Right lobe of liver (tissue), 6 donors: ENCODE results near the gene DOP1A. TPM values are rescaled to one million over a fixed set of nuclear protein-coding genes. Genes with fewer than 3 reads are reported as not detected.

Experiments
- ATAC-seq, 4 donors: fragments of 200-7000 bp; cut with Tn5 transposase; one replicate each; pipeline ENCODE4 v1.9.1; 2020; ENCODE audit warnings: mild to moderate bottlenecking in 4 of 4, moderate library complexity in 4 of 4
- DNase-seq, 3 donors: peaks; one replicate each; pipeline ENCODE4 v3.0.0-alpha.2; 2020
- H3K27ac ChIP-seq, 3 donors: fragments of 200-600 bp; one replicate each; pipeline ENCODE4 v1.8.0; 2022
- H3K27me3 ChIP-seq, 2 donors: fragments of 200-600 bp; one replicate each; pipeline ENCODE4 v1.8.0; 2022
- H3K36me3 ChIP-seq, 4 donors: fragments of 200-600 bp; sonication (generic) in 1 of 4; one replicate each; pipeline versions ENCODE4 v1.5.1 to v1.8.0; 2017 to 2022; ENCODE audit warnings: control low read depth in 1 of 4
- H3K4me1 ChIP-seq, 4 donors: fragments of 200-600 bp; sonication (generic) in 1 of 4; one replicate each; pipeline versions ENCODE4 v1.5.1 to v1.8.0; 2017 to 2022; ENCODE audit warnings: control low read depth in 1 of 4
- H3K4me3 ChIP-seq, 3 donors: fragments of 200-600 bp; one replicate each; pipeline ENCODE4 v1.8.0; 2022
- H3K9me3 ChIP-seq, 4 donors: fragments of 200-600 bp; sonication (generic) in 1 of 4; one replicate each; pipeline versions ENCODE4 v1.5.1 to v1.8.0; 2017 to 2022; ENCODE audit warnings: control low read depth in 1 of 4
- POLR2A ChIP-seq: fragments of 450-650 bp; IDR thresholded peaks from one replicate; pipeline ENCODE4 v1.6.1; 2017; ENCODE audit warnings: antibody characterized with exemption, mild to moderate bottlenecking
- WGBS: methylation state at CpG from one replicate; pipeline ENCODE4 v1.1.6; 2018; ENCODE audit warnings: low coverage, low lambda C conversion rate; ENCODE audit not compliant: insufficient coverage; ENCODE audit errors: missing lambda C conversion rate; 5-methylcytosine and 5-hydroxymethylcytosine counted together
- intact Hi-C, 2 donors: fragments of 100-400 bp; cut with DNase I; formaldehyde crosslinking; loops; one replicate each; pipeline versions ENCODE4 v1.11.2 to v1.14.1; 2022
- total RNA-seq, 6 experiments: library from RNA; depleted of rRNA in 2 of 6; stranded (reverse); fragments of >200 nt in 2 of 6; fragmentation: NEBNext Ultra II Directional in 3 of 6; extraction: Animal tissue kit (Norgen Biotek cat#: 25700) in 3 of 6; gene quantifications; one replicate each; pipeline versions ENCODE4 v1.1.0 to v1.2.4, GENCODE V29; 2016 to 2023
- TF ChIP-seq, protein P1 (sequence below), 4 donors: fragments of 200-600 bp in 3 of 4; fragments of 450-650 bp in 1 of 4; IDR thresholded peaks; one replicate each; pipeline versions ENCODE4 v1.5.1 to v1.8.0; 2016 to 2022; ENCODE audit warnings: antibody characterized with exemption in 4 of 4, mild to moderate bottlenecking in 2 of 4
- donor health status: DM: no; HTN: yes; CAD: no.
- donor health status: DM: no; HTN: no; CAD: no.
- donor health status: DM: no; HTN: no; CAD: no.
- donor health status: DM: no; HTN: yes; CAD: no.
- donor health status: DM: no; HTN: yes; CAD: no.

The DOP1A gene
- total RNA-seq, 6 experiments from 2014 or later, result 8.9 to 15.1 (median 9.5) TPM

GRCh38 chr6:83038246-83038645, 29.2 kb upstream of the DOP1A start:
- Histone ChIP-seq H3K27ac (no peak overlapping the region), H3K4me1 (no peaks in the 10 kb centered on the region), H3K27me3 (no peaks in the 10 kb centered on the region), H3K4me3 (no peak overlapping the region), H3K9me3 (no peaks in the 10 kb centered on the region), H3K36me3 (no peaks in the 10 kb centered on the region)
- intact Hi-C loops, result no loop called here
- TF ChIP-seq, protein P1, sequence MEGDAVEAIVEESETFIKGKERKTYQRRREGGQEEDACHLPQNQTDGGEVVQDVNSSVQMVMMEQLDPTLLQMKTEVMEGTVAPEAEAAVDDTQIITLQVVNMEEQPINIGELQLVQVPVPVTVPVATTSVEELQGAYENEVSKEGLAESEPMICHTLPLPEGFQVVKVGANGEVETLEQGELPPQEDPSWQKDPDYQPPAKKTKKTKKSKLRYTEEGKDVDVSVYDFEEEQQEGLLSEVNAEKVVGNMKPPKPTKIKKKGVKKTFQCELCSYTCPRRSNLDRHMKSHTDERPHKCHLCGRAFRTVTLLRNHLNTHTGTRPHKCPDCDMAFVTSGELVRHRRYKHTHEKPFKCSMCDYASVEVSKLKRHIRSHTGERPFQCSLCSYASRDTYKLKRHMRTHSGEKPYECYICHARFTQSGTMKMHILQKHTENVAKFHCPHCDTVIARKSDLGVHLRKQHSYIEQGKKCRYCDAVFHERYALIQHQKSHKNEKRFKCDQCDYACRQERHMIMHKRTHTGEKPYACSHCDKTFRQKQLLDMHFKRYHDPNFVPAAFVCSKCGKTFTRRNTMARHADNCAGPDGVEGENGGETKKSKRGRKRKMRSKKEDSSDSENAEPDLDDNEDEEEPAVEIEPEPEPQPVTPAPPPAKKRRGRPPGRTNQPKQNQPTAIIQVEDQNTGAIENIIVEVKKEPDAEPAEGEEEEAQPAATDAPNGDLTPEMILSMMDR (IDR thresholded peaks at IDR 0.05), result no peak
- no peak for TF ChIP-seq POLR2A
- ATAC-seq (no peak), DNase-seq (no peak)
- 93% methylated on average over 2 of the region's 2 CpGs for WGBS

DNA sequence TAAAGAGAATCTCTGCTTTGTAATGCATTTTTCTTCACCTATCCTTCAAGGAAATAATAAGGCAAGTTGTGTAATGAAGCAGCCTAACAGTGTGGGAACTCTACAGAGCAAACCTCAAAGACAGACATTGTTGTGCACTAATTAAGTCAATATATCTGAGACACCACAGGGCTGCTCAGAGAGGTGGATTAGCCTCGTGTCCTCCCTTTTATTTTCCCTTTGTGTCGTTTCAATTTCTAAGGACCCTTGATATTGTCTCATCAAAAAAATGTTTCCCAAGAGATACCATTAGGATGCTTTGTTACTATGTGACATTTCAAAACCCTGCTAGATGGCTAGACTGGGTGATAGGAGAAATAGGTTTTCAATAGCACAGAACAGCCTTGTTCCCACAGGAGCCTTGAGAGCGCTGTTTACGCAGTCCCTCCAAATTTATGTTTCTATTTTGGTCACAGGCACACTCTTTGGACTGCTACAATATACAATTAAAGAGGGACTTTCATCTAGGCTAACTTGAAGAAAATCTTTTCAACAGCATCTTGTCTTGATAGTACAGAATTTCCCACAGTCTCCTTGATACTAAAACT, 24.9 kb upstream of the DOP1A start:
- TF ChIP-seq, protein P1 (IDR thresholded peaks at IDR 0.05), result no peak
- no peak for TF ChIP-seq POLR2A
- no peak for DNase-seq
- WGBS, result 68% methylated on average over 4 of the region's 4 CpGs
- Histone ChIP-seq H3K36me3 (no peaks in the 10 kb centered on the region), H3K27me3 (no peaks in the 10 kb centered on the region), H3K27ac (no peak overlapping the region), H3K4me1 (no peaks in the 10 kb centered on the region), H3K9me3 (no peaks in the 10 kb centered on the region), H3K4me3 (no peak overlapping the region)
- intact Hi-C loops, result no loop called here
- ATAC-seq, result no peak

DNA sequence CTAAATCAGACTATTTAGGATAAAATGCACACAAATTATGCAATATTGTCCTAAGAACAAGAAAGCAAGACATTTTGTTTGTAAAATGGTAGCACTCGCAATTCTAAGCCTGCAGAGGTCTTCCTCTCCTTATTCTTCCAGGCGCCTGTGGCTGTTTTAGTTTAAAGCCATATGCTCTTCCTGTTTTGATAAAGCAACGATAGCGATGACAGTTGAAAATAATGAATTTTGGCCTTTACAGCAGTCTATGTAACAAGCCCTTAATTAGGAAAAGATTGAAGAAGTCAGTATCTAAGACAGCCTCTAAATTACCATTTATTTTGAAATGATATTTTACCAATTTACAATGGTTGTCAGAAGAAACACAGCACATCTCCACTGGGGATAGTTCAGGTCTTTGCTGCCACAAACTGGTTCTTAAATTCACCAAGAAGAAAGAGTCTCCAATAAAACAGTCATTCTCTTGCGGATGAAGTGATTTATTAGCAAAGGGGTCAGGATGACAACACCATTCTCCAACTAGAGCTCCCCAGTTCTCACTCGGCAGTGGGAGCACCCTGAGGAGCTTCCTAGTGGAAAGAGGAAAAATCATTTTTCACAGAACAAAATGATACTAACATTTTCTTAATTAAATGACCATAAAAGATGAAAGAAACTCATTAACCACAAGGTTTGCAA, 23.2 kb upstream of the DOP1A start:
- H3K27me3 ChIP-seq, result no peaks in the 10 kb centered on the region
- no peaks in the 10 kb centered on the region for H3K36me3 ChIP-seq
- H3K4me1 ChIP-seq, result no peaks in the 10 kb centered on the region
- ATAC-seq, result no peak
- H3K9me3 ChIP-seq, result no peaks in the 10 kb centered on the region
- no peak overlapping the region for H3K4me3 ChIP-seq
- H3K27ac ChIP-seq, result no peak overlapping the region
- no peak for DNase-seq
- TF ChIP-seq POLR2A, result no peak
- TF ChIP-seq, protein P1 (IDR thresholded peaks at IDR 0.05), result no peak
- 79% methylated on average over 6 of the region's 6 CpGs for WGBS
- intact Hi-C loops, result no loop called here

GRCh38 chr6:83047065-83047754, 20.3 kb upstream of the DOP1A start:
- no peak for TF ChIP-seq POLR2A
- TF ChIP-seq, protein P1 (IDR thresholded peaks at IDR 0.05), result no peak
- intact Hi-C loops, result no loop called here
- no peak overlapping the region for H3K4me3 ChIP-seq
- ATAC-seq (no peak), DNase-seq (no peak)
- H3K36me3 ChIP-seq, result no peaks in the 10 kb centered on the region
- no peak overlapping the region for H3K27ac ChIP-seq
- 91% methylated on average over 5 of the region's 7 CpGs for WGBS
- H3K4me1 ChIP-seq, result no peaks in the 10 kb centered on the region
- no peaks in the 10 kb centered on the region for H3K27me3 ChIP-seq
- no peaks in the 10 kb centered on the region for H3K9me3 ChIP-seq
